ENCODE data around the gene PLLP.
"Not testable (repeated sequence)": the region's sequence is repeated elsewhere in the genome, so short reads cannot be mapped to it uniquely, and the experiment has no call there.

Gene PLLP

GRCh38 chr16:57303021-57303909, 18.8 kb upstream of the PLLP start:
- DNase-seq (ENCODE audit: low spot score) = no peak

- DNase-seq (ENCODE audit: low spot score) = no peak
These were observed 16.8 kb upstream of the PLLP start for GRCh38 chr16:57301126-57301817.

GRCh38 chr16:57300387-57301125, 16.1 kb upstream of the PLLP start:
- DNase-seq (ENCODE audit: low spot score) = peak; percentile 98

GRCh38 chr16:57299719-57300386, 15.4 kb upstream of the PLLP start:
- DNase-seq (ENCODE audit: low spot score) = peak; percentile 91

GRCh38 chr16:57299009-57299718, 14.7 kb upstream of the PLLP start:
- DNase-seq (ENCODE audit: low spot score) = peak; percentile 63

- no peak for DNase-seq (ENCODE audit: low spot score)
These were observed 13.4 kb upstream of the PLLP start for GRCh38 chr16:57297856-57298255.

GRCh38 chr16:57289391-57290257, 5.2 kb upstream of the PLLP start:
- DNase-seq (ENCODE audit: low spot score) = no peak

GRCh38 chr16:57285379-57285778, 907 bp upstream of the PLLP start:
- no peak for DNase-seq (ENCODE audit: low spot score)

- no peak for DNase-seq (ENCODE audit: low spot score)
These were observed 486 bp upstream of the PLLP start for GRCh38 chr16:57284952-57285363.

- DNase-seq (ENCODE audit: low spot score) = no peak
These were observed 588 bp downstream of the PLLP start for GRCh38 chr16:57283959-57284208.

- no peak for DNase-seq (ENCODE audit: low spot score)
These were observed 1.1 kb downstream of the PLLP start for GRCh38 chr16:57283214-57283958.

- no peak for DNase-seq (ENCODE audit: low spot score)
These were observed 1.8 kb downstream of the PLLP start for GRCh38 chr16:57282510-57283213.

- no peak for DNase-seq (ENCODE audit: low spot score)
These were observed 2.7 kb downstream of the PLLP start for GRCh38 chr16:57281791-57282190.

- DNase-seq (ENCODE audit: low spot score) = no peak
These were observed 4.5 kb downstream of the PLLP start for GRCh38 chr16:57279780-57280638.

- DNase-seq (ENCODE audit: low spot score) = no peak
These were observed 6.0 kb downstream of the PLLP start for GRCh38 chr16:57278494-57278893.

- DNase-seq (ENCODE audit: low spot score) = peak; percentile 82
These were observed 6.9 kb downstream of the PLLP start for GRCh38 chr16:57277586-57277985.

GRCh38 chr16:57276596-57276995, 7.9 kb downstream of the PLLP start:
- no peak for DNase-seq (ENCODE audit: low spot score)

- not testable (repeated sequence) for DNase-seq (ENCODE audit: low spot score)
These were observed 8.5 kb downstream of the PLLP start for GRCh38 chr16:57275946-57276345.
